GM18520 (cell line): Measurements from ENCODE around the gene DNAJB11.
"Not testable (repeated sequence)": the region's sequence is repeated elsewhere in the genome, so short reads cannot be mapped to it uniquely, and the experiment has no call there.

ENCODE experiments used
- ATAC-seq: cut with Tn5 transposase; IDR thresholded peaks from one replicate; pipeline ENCODE4 v1.9.1; 2021; ENCODE audit not compliant: unreplicated experiment

DNAJB11 gene

DNA sequence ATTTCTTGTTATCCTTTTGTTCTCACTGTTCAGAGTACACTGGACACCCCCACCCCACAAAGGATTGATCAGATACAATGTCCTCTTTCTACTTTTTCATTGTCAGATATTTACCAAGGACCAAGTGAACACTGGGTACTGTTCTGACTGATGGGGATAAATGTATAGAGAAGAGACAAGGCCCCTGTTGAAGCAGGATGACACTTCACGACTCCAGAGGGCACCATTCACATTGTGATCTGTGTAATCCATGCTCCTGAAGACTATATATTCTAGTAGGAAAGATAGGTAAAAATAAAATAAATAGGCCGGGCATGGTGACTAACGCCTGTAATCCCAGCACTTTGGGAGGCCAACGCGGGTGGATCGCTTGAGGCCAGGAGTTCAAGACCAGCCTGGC is 19.1 kb upstream of the DNAJB11 start:
- ATAC-seq = no peak

- no peak for ATAC-seq
Observed at GRCh38 chr3:186552408-186553031, 18.0 kb upstream of the DNAJB11 start.

GRCh38 chr3:186564586-186564985 is 5.9 kb upstream of the DNAJB11 start:
- ATAC-seq = no peak

DNA sequence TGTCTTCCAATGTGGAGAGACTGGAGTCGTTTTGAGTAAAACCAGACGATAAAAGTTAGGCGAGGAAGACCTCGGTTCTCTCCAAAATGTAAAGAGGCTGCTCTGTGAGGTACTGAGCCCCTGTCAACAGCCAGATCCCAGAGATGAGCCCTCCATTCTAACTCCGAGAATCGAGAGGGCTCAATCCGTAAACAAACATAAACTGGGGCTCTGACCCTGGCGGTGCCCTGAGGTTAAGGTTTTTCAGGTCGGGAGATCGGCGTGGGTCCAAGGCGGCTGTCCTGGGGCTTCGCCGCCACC is 3.8 kb upstream of the DNAJB11 start:
- ATAC-seq = no peak

GRCh38 chr3:186567072-186567921 is 3.2 kb upstream of the DNAJB11 start, which contains the start of gene TBCCD1:
TSS of gene TBCCD1 (minus strand) at chr3:186567339. CDS start at chr3:186564329, 3,010 bp downstream.
- peak; percentile 36 for ATAC-seq

DNA sequence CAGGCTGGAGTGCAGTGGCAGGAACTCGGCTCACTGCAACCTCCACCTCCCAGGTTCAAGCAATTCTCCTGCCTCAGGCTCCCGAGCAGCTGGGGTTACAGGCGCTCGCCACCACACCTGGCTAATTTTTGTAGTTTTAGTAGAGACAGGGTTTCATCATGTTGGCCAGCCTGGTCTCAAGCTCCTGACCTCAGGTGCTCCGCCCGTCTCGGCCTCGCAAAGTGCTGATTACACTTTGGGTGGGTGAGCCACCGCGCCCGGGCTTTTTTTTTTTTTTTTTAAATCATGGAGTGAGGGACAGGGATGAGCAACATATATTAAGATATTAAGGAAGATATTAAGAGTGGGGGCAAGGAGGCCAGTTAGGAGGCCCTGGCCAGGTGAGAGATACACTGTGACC is 1.2 kb upstream of the DNAJB11 start:
- not testable (repeated sequence) for ATAC-seq

- no peak for ATAC-seq
Observed at GRCh38 chr3:186569779-186570095, 783 bp upstream of the DNAJB11 start.

DNA sequence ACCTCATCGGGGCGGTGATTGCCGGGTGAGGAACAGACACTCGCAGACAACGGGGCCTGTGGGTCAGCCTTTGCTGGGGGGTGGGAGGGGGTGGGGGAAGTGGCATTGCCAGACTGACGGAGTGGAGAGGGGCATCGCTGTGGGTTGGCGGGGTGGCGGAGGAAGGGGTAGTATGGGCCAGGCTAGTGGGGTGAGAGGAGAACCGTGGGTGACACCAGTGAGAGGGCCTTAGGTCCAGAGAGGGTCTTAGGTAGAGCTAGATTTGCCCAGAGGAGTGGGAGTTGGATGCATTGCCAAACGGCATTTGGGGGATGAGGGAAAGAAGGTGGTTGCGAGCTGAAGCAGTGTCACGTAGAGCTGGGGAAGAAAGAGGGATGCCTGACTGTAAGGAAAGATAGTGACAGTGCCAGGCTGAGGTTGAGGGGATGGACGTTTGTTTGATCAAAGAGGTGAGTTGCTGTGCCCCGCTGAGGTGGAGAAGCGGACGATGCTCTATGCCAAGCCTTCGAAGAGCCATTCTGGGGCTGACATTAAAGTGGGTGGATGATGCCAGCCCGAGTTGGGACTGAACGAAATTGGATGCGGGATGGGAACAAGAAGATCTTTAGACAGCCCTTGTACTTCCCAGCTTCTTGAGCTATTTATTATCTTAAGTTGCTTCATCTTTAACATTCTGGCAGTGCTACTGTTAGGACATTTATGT is 572 bp downstream of the DNAJB11 start:
- no peak for ATAC-seq

DNA sequence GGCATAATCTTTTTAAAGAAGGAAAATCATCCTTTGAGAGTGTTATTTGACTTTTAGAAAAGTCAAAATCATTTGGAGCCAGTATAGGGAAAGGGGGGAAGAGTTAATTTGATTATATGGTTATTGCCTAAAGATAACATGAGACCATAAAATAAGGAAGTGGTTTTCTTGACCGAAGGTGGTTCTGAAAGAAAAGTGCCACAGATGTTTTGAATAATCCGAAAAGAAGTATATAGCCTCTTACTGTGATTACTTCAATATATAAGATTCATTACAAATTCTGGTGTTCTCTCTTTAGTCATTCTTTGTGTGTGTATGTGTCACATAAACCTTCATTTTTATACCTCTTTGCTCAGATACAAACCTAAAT is 1.1 kb downstream of the DNAJB11 start:
- no peak for ATAC-seq

DNA sequence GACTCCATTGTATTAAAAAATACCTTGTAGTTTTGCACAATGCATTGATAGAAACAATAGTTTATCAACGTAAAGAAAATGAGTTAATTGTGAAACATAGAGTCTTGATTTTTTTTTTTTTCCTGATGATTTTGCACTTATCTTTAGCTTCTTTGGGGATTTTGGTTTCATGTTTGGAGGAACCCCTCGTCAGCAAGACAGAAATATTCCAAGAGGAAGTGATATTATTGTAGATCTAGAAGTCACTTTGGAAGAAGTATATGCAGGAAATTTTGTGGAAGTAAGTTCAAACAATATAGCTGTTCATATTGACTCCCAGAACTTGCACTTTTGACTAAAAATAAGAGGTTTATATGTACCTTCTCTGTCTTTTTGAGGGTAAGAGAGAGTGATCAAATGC is 7.0 kb downstream of the DNAJB11 start:
- no peak for ATAC-seq

DNA sequence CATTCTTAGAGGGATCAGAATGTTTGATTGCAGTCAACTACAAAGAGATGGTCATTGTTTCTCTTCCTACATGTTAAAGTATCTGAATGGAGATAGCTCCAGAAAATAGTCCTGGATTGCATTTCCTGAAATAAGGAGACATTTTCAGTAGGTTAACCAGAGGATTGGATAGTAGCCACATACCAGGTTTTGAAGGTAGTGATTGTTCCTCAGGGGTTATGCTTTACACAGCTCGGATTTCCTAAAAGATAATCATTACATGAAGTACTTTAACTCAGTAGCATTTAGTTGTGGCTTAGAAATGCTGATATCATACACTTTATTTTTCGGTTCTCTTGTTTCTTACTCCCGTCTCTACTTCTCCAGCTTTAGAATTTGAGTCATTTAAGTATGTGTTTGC is 10.3 kb downstream of the DNAJB11 start:
- ATAC-seq = no peak

- ATAC-seq = no peak
Observed at GRCh38 chr3:186582541-186582940, 12.0 kb downstream of the DNAJB11 start.

GRCh38 chr3:186583831-186584230 is 13.3 kb downstream of the DNAJB11 start:
- ATAC-seq = no peak

DNA sequence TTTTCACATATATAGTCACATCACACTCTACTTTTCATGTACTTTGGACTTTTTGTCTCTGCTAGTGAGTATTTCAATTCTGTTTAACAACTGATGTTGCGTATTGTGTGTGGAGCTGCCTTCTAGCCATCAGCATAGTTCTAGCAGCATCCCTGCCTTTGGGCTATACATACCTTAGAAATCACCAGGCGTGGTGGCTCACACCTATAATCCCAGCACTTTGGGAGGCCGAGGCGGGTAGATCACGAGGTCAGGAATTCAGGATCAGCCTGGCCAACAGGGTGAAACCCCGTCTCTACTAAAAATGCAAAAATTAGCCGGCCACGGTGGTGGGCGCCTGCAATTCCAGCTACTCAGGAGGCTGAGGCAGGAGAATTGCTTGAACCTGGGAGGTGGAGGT is 15.7 kb downstream of the DNAJB11 start:
- ATAC-seq = not testable (repeated sequence)

DNA sequence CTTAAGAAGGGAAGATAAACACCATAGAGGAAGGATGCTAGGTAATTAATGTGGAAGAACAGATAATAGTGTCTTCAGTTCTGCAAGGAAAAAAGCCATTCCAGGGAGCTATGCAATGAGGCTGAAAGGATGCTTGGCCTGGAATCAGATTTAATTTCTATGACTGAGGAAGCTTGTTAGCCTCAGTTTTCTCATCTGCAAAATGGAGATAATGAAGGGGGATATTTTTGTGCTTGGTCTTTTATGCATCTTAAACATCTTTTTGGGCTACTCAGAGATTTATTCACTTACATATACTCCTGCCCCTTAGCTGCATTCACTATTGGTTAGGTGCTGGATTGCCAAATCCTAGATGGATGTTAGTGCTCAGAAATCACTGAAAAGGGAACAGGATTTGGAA is 16.7 kb downstream of the DNAJB11 start:
- ATAC-seq = no peak

DNA sequence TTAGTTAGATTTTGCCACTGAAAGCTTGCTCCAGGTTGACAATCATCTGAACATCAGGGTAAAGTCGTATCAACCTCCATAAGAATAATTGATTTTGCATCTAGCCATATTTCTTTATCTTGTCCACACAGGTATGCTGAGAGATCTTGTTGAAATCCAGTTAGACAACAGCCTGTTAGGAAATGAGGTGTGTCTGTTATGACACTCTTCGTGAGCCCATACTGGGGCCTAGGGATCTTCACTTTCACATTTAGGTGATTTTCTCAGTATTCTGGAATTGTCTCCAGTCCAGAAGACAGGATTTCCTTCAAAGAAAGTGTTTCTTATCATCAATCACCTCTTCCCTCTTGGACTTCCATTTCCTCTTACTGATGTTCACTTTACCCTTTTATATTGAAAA is 18.1 kb downstream of the DNAJB11 start:
- no peak for ATAC-seq

GRCh38 chr3:186589121-186589520 is 18.6 kb downstream of the DNAJB11 start:
- no peak for ATAC-seq

- no peak for ATAC-seq
Observed at GRCh38 chr3:186589856-186590579, 19.5 kb downstream of the DNAJB11 start.

- no peak for ATAC-seq
Observed at GRCh38 chr3:186590580-186591295, 20.2 kb downstream of the DNAJB11 start.

GRCh38 chr3:186592682-186593081 is 22.2 kb downstream of the DNAJB11 start:
- ATAC-seq = no peak

DNA sequence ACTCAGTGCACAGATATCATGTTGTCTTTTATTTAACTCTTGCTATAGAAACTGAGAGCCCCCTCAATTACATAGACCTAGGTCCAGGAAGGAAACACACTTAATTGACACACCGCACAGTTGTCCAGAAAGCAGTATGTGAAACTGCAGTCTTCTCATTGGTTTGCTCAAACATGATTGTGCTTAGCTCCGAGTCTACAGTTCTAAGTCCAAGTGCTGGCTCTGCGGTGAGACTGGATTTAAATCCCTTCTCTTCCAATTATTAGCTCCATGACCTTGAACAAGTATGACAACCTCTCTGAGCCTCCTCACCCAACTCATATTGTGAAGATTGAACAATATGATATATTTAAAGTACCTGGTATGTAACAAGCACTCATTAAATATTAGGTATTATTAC is 23.3 kb downstream of the DNAJB11 start:
- ATAC-seq = no peak
